T-helper 2 cell treated with Interferon-gamma antibody and Interleukin-4, amounts not matched to agents 5 μg/mL and 100 μg/mL, for 36 hours (primary cell): ENCODE data around the gene PUS1.

Experiments
- DNase-seq: peaks from one replicate; pipeline ENCODE4 v3.0.0; 2021; ENCODE audit warnings: low spot score
- H3K27ac Mint-ChIP-seq: one replicate; pipeline ENCODE4 v1.8.0; 2021; ENCODE audit warnings: mild to moderate bottlenecking, mixed read lengths
- H3K27me3 Mint-ChIP-seq: one replicate; pipeline ENCODE4 v1.8.0; 2021; ENCODE audit warnings: low read depth, mixed read lengths
- H3K36me3 Mint-ChIP-seq: one replicate; pipeline ENCODE4 v1.8.0; 2021; ENCODE audit warnings: low read depth, mixed read lengths
- H3K4me1 Mint-ChIP-seq: one replicate; pipeline ENCODE4 v1.8.0; 2021; ENCODE audit warnings: low read depth, mixed read lengths
- H3K4me3 Mint-ChIP-seq: one replicate; pipeline ENCODE4 v1.8.0; 2022; ENCODE audit warnings: mild to moderate bottlenecking, moderate library complexity, mixed read lengths
- H3K9me3 Mint-ChIP-seq: one replicate; pipeline ENCODE4 v1.8.0; 2021; ENCODE audit warnings: mixed read lengths

PUS1 gene

DNA sequence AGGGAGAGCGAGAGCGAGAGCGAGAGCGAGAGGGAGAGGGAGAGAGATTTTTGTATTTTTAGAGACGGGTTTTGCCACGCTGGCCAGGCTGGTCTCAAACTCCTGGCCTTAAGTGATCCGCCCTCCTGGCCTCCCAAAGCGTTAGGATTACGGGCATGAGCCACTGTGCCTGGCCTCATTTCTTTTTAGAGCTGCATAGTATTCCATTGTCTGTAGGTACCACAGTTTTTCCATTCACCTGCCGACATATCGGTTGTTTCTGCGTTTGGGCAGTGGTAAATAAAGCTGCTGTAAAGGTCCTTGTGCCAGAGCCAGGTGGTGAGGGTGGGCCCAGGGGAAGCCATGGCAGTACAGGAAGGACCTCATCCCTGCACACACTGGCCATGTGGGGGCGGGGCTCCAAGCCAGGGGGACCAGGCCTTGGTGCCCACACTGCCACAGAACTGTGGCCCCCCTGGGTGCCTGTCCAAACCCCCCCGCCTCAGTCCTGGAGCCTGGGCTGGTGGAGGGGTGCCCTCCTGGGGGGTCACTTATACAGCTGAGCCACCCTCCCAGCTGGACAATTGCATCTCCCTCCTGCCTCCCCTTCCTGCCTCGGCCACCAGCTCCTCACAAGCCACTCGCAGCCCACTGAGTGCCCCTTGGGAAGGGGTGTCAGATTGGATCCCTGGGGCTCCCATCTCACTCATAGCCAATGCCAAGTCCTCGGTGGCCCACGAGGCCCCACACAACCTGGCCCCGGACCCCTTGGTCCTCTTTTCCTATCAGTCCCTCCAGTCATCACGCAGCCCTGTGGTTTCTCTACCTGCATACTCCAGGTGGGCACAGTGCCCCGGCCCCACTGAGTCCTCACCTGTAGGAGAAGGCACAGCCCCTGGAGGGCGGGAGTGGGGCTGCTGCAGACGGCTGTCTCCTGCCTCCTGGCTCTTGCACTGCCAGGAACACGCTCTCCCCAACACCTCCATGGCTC lies 1.7 kb upstream of the PUS1 start:
- Mint-ChIP-seq H3K4me1 (peaks cover 17% of the 10 kb centered on the region), H3K9me3 (no peaks in the 10 kb centered on the region), H3K4me3 (peak overlapping the region; percentile 87), H3K36me3 (peaks cover 14% of the 10 kb centered on the region), H3K27me3 (no peaks in the 10 kb centered on the region), H3K27ac (peak overlapping the region; percentile 73)
- DNase-seq = no peak

DNA sequence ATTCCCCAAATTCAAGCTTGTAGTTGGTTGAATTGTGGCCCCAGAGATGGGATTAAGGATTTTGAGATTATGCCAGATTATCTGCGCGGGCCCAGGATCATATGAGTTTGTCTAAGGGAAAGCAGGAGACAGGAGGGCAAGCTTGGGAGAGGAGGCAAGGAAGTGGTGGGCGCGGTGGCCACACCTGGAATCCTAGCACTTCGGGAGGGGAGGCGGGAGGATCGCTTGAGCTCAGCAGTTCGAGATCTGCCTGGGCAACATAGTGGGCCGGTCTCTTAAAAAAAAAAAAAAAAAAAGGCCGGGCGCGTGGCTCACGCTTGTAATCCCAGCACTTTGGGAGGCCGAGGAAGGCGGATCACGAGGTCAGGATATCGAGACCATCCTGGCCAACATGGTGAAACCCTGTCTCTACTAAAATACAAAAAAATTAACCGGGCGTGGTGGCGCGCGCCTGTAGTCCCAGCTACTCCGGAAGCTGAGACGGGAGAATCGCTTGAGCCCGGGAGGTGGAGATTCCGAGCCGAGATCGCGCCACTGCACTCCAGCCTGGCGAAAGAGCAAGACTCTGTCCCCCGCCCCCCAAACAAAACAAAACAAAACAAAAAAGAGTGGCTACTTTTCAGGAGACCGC lies 881 bp upstream of the PUS1 start:
- H3K27me3 Mint-ChIP-seq = no peaks in the 10 kb centered on the region
- peaks cover 19% of the 10 kb centered on the region for H3K36me3 Mint-ChIP-seq
- no peak for DNase-seq
- no peaks in the 10 kb centered on the region for H3K9me3 Mint-ChIP-seq
- peak overlapping the region; percentile 92 for H3K27ac Mint-ChIP-seq
- H3K4me3 Mint-ChIP-seq = peak overlapping the region; percentile 87
- peaks cover 17% of the 10 kb centered on the region for H3K4me1 Mint-ChIP-seq

DNA sequence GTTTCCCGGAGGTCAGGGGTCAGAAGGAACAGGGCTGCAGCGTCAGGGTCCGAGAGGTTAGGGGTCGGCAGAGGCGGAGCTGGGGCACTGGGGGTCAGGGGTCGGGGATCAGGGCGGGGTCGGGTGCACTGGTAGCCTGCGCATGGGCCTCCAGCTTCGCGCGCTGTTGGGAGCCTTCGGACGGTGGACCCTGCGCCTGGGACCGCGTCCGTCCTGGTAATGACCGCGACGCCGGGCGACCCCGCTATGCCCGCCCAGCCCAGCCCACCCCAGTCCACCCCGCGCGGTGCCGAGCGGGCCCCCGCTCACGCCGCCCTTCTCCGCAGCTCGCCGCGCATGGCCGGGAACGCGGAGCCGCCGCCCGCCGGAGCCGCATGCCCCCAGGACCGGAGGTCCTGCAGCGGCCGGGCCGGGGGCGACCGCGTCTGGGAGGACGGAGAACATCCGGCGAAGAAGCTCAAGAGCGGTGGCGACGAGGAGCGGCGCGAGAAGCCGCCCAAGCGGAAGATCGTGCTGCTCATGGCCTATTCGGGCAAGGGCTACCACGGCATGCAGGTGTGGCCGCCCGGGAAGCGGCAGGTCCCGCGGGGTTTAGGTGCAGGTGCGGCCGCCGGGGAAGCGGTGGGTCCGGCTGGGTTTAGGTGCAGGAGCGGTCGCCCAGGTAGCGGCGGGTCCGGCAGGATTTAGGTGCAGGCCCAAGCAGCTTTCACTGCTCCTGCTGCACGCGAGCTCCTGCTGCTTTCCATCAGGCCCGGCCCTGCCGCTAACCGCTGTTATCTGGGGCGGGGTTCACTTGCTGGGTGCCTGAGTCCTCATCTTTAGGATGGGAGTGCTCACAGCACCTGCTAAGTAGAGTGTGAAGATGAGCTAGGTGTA lies 743 bp downstream of the PUS1 start:
- peak; percentile 13 for DNase-seq
- Mint-ChIP-seq H3K9me3 (no peaks in the 10 kb centered on the region), H3K27ac (peak overlapping the region; percentile 96), H3K36me3 (peaks cover 32% of the 10 kb centered on the region), H3K4me3 (peak overlapping the region; percentile 97), H3K4me1 (peaks cover 11% of the 10 kb centered on the region), H3K27me3 (no peaks in the 10 kb centered on the region)

DNA sequence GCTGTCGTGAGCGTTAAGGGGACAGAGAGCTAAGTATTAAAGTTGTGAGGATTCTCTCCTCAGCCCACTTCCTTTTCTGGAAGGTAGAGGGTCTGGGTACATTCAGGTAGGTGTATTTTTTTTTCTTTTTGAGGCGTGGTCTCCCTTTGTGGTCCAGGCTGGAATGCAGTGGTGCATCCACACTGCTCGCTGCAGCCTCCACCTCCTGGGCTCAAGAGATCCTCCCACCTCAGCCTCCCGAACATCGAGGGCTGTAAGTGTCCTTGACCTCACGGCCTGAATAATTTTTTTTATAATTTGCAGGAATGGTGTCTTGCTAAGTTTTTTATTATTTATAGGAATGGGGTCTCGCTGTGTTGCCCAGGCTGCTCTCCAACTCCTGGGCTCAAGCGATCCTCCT lies 1.4 kb downstream of the PUS1 start:
- DNase-seq = no peak
- Mint-ChIP-seq H3K27me3 (no peaks in the 10 kb centered on the region), H3K4me3 (peak overlapping the region; percentile 90), H3K4me1 (peaks cover 11% of the 10 kb centered on the region), H3K9me3 (no peaks in the 10 kb centered on the region), H3K36me3 (peaks cover 35% of the 10 kb centered on the region), H3K27ac (peak overlapping the region; percentile 84)

- Mint-ChIP-seq H3K4me1 (peaks cover 5% of the 10 kb centered on the region), H3K4me3 (no peak overlapping the region), H3K9me3 (no peaks in the 10 kb centered on the region), H3K27ac (no peak overlapping the region), H3K27me3 (no peaks in the 10 kb centered on the region), H3K36me3 (peaks cover 44% of the 10 kb centered on the region)
- DNase-seq = no peak
These were observed 4.3 kb downstream of the PUS1 start for GRCh38 chr12:131933387-131933786.

DNA sequence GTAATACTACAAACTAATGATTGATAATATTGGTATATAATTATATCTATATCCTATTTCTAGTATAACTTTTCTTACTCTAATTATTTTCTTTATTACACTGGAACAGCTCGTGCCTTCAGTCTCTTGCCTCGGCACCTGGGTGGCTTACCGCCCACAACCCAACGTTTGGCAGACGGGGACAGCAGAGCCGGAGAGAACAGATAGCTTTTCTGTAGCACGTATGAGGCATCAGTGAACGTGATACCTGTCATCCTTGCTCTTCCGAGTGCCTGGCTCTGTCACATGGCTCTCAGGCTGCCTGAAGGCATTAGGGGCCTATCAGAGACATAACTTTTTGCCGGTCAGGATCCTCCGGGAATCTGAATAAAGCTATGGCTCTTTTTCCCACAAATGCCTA lies 5.5 kb downstream of the PUS1 start:
- H3K27me3 Mint-ChIP-seq = no peaks in the 10 kb centered on the region

DNA sequence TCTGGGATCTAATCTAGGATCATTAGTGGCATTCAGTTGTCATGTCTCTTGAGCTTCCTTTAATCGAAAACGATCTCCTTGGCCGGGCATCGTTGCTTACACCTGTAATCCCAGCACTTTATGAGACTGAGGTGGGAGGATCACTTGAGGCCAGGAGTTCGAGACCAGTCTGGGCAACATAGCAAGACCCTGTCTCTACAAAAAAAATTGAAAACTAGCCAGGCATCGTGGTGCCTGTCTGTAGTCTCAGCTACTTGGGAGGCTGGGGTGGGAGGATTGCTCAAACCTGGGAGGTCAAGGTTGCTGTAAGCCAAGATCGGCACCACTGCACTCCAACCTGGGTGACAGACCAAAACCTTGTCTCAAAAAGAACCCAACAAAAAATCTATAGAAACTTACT lies 9.0 kb downstream of the PUS1 start:
- H3K9me3 Mint-ChIP-seq = no peaks in the 10 kb centered on the region
- DNase-seq = no peak
- no peak overlapping the region for H3K4me3 Mint-ChIP-seq
- peaks cover 45% of the 10 kb centered on the region for H3K36me3 Mint-ChIP-seq
- no peak overlapping the region for H3K27ac Mint-ChIP-seq
- no peaks in the 10 kb centered on the region for H3K4me1 Mint-ChIP-seq
- H3K27me3 Mint-ChIP-seq = no peaks in the 10 kb centered on the region

More for the DNA sequence above, 5.5 kb downstream of the PUS1 start:
- no peak overlapping the region for H3K4me3 Mint-ChIP-seq
- no peak overlapping the region for H3K27ac Mint-ChIP-seq
- H3K4me1 Mint-ChIP-seq = peaks cover 5% of the 10 kb centered on the region
- peaks cover 47% of the 10 kb centered on the region for H3K36me3 Mint-ChIP-seq
- H3K9me3 Mint-ChIP-seq = no peaks in the 10 kb centered on the region
- DNase-seq = no peak

DNA sequence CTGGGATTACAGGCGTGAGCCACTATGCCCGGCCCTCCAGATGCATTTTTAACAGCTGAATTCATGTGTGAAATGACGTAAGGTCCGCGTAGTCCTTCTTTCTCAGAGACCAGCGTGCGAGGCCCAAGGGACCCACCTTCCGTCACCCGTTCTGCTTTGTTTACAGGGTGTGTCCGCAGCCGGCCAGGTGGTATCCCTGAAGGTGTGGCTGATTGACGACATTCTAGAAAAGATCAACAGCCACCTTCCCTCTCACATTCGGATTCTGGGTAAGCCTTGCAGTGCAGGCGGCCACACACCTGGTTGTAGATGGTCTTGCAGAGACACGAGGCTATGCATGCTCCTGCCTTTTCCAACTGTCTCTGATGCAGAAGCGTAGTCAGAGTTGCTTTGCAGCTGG lies 9.9 kb downstream of the PUS1 start:
- Mint-ChIP-seq H3K4me3 (no peak overlapping the region), H3K4me1 (no peaks in the 10 kb centered on the region), H3K27ac (no peak overlapping the region), H3K27me3 (no peaks in the 10 kb centered on the region), H3K9me3 (no peaks in the 10 kb centered on the region), H3K36me3 (peaks cover 42% of the 10 kb centered on the region)
- DNase-seq = no peak

DNA sequence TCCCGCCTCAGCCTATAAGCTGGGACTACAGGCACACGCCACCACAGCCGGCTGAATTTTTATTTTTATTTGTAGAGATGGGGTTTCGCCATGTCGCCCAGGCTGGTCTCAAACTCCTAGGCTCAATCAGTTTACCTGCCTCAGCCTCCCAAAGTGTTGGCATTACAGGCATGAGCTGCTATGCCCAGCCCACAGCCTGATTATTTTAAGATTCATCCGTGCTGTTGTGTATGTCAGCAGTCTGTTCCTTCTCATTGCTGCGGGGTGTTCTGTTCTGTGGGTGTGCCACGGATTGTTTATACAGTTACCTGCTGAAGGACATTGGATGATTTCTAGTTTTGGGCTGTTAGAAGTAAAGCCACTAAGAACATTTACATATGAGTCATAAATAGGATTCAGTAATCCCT lies 11.1 kb downstream of the PUS1 start:
- Mint-ChIP-seq H3K27ac (no peak overlapping the region), H3K9me3 (no peaks in the 10 kb centered on the region), H3K27me3 (no peaks in the 10 kb centered on the region), H3K4me1 (no peaks in the 10 kb centered on the region), H3K36me3 (peaks cover 38% of the 10 kb centered on the region), H3K4me3 (no peak overlapping the region)
- DNase-seq = no peak

GRCh38 chr12:131941116-131941986 lies 12.3 kb downstream of the PUS1 start:
- H3K4me3 Mint-ChIP-seq = no peak overlapping the region
- DNase-seq = no peak
- no peaks in the 10 kb centered on the region for H3K4me1 Mint-ChIP-seq
- H3K27ac Mint-ChIP-seq = no peak overlapping the region
- no peaks in the 10 kb centered on the region for H3K9me3 Mint-ChIP-seq
- no peaks in the 10 kb centered on the region for H3K27me3 Mint-ChIP-seq
- H3K36me3 Mint-ChIP-seq = peaks cover 37% of the 10 kb centered on the region

DNA sequence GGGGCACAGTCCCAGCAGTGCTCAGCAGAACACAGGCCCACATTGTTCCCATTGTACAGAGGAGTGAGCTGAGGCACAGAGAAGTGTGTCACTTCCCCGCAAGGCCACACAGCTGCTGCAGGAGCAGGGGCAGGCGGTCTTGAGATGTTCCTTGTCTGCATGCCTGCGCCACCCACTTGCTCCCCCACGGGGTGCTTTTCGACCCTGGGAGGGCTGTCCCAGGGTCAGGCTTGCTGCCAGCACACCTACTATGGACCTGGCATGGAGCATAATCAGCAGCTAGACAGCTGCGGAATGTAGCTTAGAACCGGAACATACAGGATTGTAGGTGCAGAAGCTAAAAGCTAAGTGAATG lies 12.9 kb downstream of the PUS1 start:
- Mint-ChIP-seq H3K27ac (no peak overlapping the region), H3K4me1 (no peaks in the 10 kb centered on the region), H3K36me3 (peaks cover 35% of the 10 kb centered on the region), H3K27me3 (no peaks in the 10 kb centered on the region), H3K9me3 (no peaks in the 10 kb centered on the region), H3K4me3 (no peak overlapping the region)
- no peak for DNase-seq

DNA sequence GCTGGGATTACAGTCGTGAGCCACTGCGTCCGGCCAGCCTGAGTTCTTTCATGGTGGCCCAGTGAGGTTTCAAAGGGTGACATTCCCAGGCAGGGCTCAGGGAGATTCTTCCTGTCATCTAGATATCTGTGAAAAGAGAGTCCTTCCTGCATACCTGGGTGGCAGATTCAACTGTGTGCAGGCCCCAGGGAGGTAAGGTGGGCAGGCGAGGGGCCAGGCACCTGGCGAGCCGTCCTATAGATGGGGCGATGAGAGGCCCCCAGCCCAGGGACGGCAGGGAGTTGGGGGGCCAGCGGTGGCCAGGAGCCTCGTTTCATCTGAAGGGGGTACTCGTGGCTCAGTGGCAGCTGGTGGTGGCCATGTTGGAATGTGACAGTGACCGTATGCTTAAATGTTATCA lies 13.6 kb downstream of the PUS1 start:
- no peaks in the 10 kb centered on the region for H3K27me3 Mint-ChIP-seq
- peaks cover 32% of the 10 kb centered on the region for H3K36me3 Mint-ChIP-seq

GRCh38 chr12:131943389-131943788 lies 14.3 kb downstream of the PUS1 start:
- H3K9me3 Mint-ChIP-seq = no peaks in the 10 kb centered on the region
- peaks cover 10% of the 10 kb centered on the region for H3K4me1 Mint-ChIP-seq
- no peak for DNase-seq
- H3K4me3 Mint-ChIP-seq = no peak overlapping the region
- H3K27me3 Mint-ChIP-seq = no peaks in the 10 kb centered on the region
- H3K27ac Mint-ChIP-seq = no peak overlapping the region
- H3K36me3 Mint-ChIP-seq = peaks cover 28% of the 10 kb centered on the region

More for the DNA sequence above, 13.6 kb downstream of the PUS1 start:
- Mint-ChIP-seq H3K4me3 (no peak overlapping the region), H3K27ac (no peak overlapping the region), H3K4me1 (peaks cover 3% of the 10 kb centered on the region), H3K9me3 (no peaks in the 10 kb centered on the region)
- DNase-seq = no peak
